Esophagus muscularis mucosa (tissue), 4 donors: ENCODE results near the gene VCL. TPM values are rescaled to one million over a fixed set of nuclear protein-coding genes. Genes with fewer than 3 reads are reported as not detected.
A peak's percentile ranks its signal among the peaks of the same experiment; 100 is the strongest.

ENCODE experiments used
- DNase-seq: peaks from one replicate; pipeline ENCODE4 v3.0.0-alpha.2; 2017; ENCODE audit errors: extremely low spot score
- H3K27ac ChIP-seq, 4 donors: fragments of 200-600 bp; sonication (generic); replicated peaks in 1 of 4; 1 replicate in 3 of 4; 2 replicates in 1 of 4; pipeline ENCODE4 v1.5.1; 2016 to 2019; ENCODE audit warnings: mild to moderate bottlenecking in 1 of 4
- H3K27me3 ChIP-seq, 4 donors: fragments of 200-600 bp; sonication (generic); one replicate each; pipeline versions ENCODE4 v1.5.1 to v1.6.0; 2016 to 2019
- H3K36me3 ChIP-seq, 4 donors: fragments of 200-600 bp; sonication (generic); one replicate each; pipeline ENCODE4 v1.5.1; 2016 to 2019
- H3K4me1 ChIP-seq, 4 donors: fragments of 200-600 bp; sonication (generic); one replicate each; pipeline ENCODE4 v1.5.1; 2016 to 2019
- H3K4me3 ChIP-seq, 4 donors: fragments of 200-600 bp; sonication (generic); 1 replicate in 2 of 4; 2 replicates in 2 of 4; pipeline ENCODE4 v1.5.1; 2016 to 2019; ENCODE audit warnings: mild to moderate bottlenecking in 4 of 4, moderate library complexity in 1 of 4
- H3K9me3 ChIP-seq, 4 donors: fragments of 200-600 bp; sonication (generic); 1 replicate in 3 of 4; 2 replicates in 1 of 4; pipeline ENCODE4 v1.5.1; 2016 to 2019
- CTCF ChIP-seq, 3 experiments: fragments of 200-600 bp in 2 of 3; fragments of 450-650 bp in 1 of 3; sonication (generic) in 2 of 3; IDR thresholded peaks; one replicate each; pipeline ENCODE4 v1.5.1; 2017 to 2019; ENCODE audit warnings: antibody characterized with exemption in 3 of 3, mild to moderate bottlenecking in 2 of 3, moderate library complexity in 1 of 3
- EP300 ChIP-seq: sonication (generic); formaldehyde crosslinking; IDR thresholded peaks from one replicate; pipeline ENCODE4 v1.6.1; 2017; ENCODE audit warnings: antibody characterized with exemption
- POLR2A ChIP-seq: fragments of 450-650 bp; IDR thresholded peaks from one replicate; pipeline ENCODE4 v1.6.1; 2017; ENCODE audit warnings: antibody characterized with exemption, moderate library complexity, mild to moderate bottlenecking, low read depth
- POLR2AphosphoS5 ChIP-seq, 2 donors: sonication (generic); formaldehyde crosslinking; IDR thresholded peaks; one replicate each; pipeline ENCODE4 v1.6.1; 2017; ENCODE audit warnings: antibody characterized with exemption in 2 of 2
- WGBS: methylation state at CpG from one replicate; pipeline ENCODE4 v1.1.5; 2018; 5-methylcytosine and 5-hydroxymethylcytosine counted together
- intact Hi-C: fragments of 100-400 bp; cut with DNase I; formaldehyde crosslinking; loops from one replicate; pipeline ENCODE4 v1.15.1; 2023
- total RNA-seq, 4 donors: library from RNA; depleted of rRNA; stranded (reverse); fragments of >200 nt; gene quantifications; one replicate each; pipeline versions ENCODE4 v1.1.0 to v1.2.1, GENCODE V29; 2016

VCL gene
- 100 to 1,000 TPM; 412 to 555 (median 448) TPM for total RNA-seq

GRCh38 chr10:73997787-73998622, at the start of gene VCL:
VCL (plus strand) TSS chr10:73998116; CDS start chr10:73998208, 92 bp downstream.
- peaks cover 0 to 5% (median 0%) of the 10 kb centered on the region in 4 donors for H3K36me3 ChIP-seq
- TF ChIP-seq POLR2AphosphoS5 (IDR thresholded peaks at IDR 0.05) (peak; percentile 97 to 100), POLR2A (peak; percentile 97), EP300 (no peak), CTCF (IDR thresholded peaks at IDR 0.05) (no peak)
- WGBS: under 1% methylated on average over 64 of the region's 92 CpGs
- H3K9me3 ChIP-seq: no peaks in the 10 kb centered on the region
- peak within 1 kb of the TSS; percentile 95 to 97 (median 97) for H3K27ac ChIP-seq
- peaks cover 10 to 46% (median 43%) of the 10 kb centered on the region in 4 donors for H3K4me1 ChIP-seq
- intact Hi-C loops: loop anchor here (5.0 kb wide), 1 partner anchor 84 kb away; no protein-coding TSS in a partner anchor
- DNase-seq: peak; percentile 100
- H3K27me3 ChIP-seq: no peaks in the 10 kb centered on the region
- H3K4me3 ChIP-seq: peak within 1 kb of the TSS; percentile 82 to 93 (median 90)

GRCh38 chr10:73948947-73949633, 48.8 kb upstream of the VCL start:
- H3K36me3 ChIP-seq: no peaks in the 10 kb centered on the region
- H3K27ac ChIP-seq: no peak overlapping the region
- H3K4me3 ChIP-seq: no peak overlapping the region
- TF ChIP-seq CTCF (IDR thresholded peaks at IDR 0.05): no peak
- no peak for TF ChIP-seq POLR2AphosphoS5 (IDR thresholded peaks at IDR 0.05)
- no peak for TF ChIP-seq POLR2A
- no peak for TF ChIP-seq EP300
- no peaks in the 10 kb centered on the region for H3K4me1 ChIP-seq
- WGBS: 85% methylated on average over 10 of the region's 10 CpGs
- H3K9me3 ChIP-seq: no peaks in the 10 kb centered on the region
- intact Hi-C loops: loop anchor here (10.0 kb wide), 1 partner anchor 136 kb away; no protein-coding TSS in a partner anchor
- DNase-seq: no peak
- no peaks in the 10 kb centered on the region for H3K27me3 ChIP-seq

DNA sequence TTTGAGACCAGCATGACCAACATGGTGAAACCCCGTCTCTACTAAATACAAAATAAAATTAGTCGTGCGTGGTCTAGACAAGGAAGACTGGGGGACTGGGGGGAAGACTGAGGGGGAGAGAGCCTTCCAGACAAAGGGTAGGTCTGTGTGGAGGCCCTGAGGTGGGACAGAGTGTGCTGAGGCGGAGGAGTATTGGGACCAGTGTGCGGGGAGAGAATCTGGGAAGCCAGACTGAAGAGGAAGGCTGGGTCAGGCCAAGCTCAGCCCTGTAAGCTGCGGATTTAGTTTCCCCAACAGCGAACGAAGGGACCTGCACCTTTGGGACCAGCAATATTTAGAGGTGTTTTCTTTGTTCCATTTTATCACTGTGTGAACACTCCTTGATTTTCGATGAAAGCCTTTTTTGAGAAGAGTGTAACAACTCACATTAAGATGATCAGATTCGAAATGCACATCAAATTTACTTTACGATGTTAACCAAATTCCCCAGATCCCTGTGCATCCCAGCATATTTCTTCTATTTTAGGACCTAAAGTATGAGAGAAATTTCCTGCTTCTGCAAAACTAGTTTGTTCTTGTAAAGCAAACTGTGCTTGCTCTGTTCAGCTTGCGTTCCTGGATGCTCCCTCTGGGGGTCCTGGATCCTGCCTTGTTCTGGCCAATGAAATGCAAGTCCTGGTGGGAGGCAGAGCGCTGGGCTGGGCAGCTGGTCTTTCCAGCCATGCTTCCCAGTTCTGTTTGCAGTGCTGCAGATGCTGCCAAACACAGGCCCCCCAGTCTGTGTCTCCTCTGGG, 47.6 kb upstream of the VCL start:
- DNase-seq: no peak
- WGBS: 76% methylated on average over 13 of the region's 13 CpGs
- TF ChIP-seq POLR2A (no peak), EP300 (no peak), POLR2AphosphoS5 (IDR thresholded peaks at IDR 0.05) (no peak), CTCF (IDR thresholded peaks at IDR 0.05) (no peak)
- Histone ChIP-seq H3K4me1 (no peaks in the 10 kb centered on the region), H3K27me3 (no peaks in the 10 kb centered on the region), H3K36me3 (no peaks in the 10 kb centered on the region), H3K4me3 (no peak overlapping the region), H3K27ac (no peak overlapping the region), H3K9me3 (no peaks in the 10 kb centered on the region)
- intact Hi-C loops: no loop called here

- Histone ChIP-seq H3K4me3 (no peak overlapping the region), H3K27me3 (no peaks in the 10 kb centered on the region), H3K36me3 (no peaks in the 10 kb centered on the region), H3K9me3 (no peaks in the 10 kb centered on the region), H3K4me1 (peaks cover 11 to 19% (median 18%) of the 10 kb centered on the region in 4 donors), H3K27ac (no peak overlapping the region)
- 100% methylated on average over 1 of the region's 1 CpG for WGBS
- DNase-seq: no peak
- intact Hi-C loops: no loop called here
- TF ChIP-seq EP300: no peak
- no peak for TF ChIP-seq CTCF (IDR thresholded peaks at IDR 0.05)
- TF ChIP-seq POLR2A: no peak
- no peak for TF ChIP-seq POLR2AphosphoS5 (IDR thresholded peaks at IDR 0.05)
Measured at GRCh38 chr10:73953665-73954064, 44.3 kb upstream of the VCL start.
